HG03469 (cell line): ENCODE measurements around the gene DOHH.
"Not testable (repeated sequence)": the region's sequence is repeated elsewhere in the genome, so short reads cannot be mapped to it uniquely, and the experiment has no call there.

Experiments
- ATAC-seq: cut with Tn5 transposase; IDR thresholded peaks from one replicate; pipeline ENCODE4 v1.9.1; 2021; ENCODE audit warnings: mild to moderate bottlenecking, moderate library complexity, moderate number of reproducible peaks; ENCODE audit not compliant: unreplicated experiment

DOHH gene

GRCh38 chr19:3534375-3535234 is 34.1 kb upstream of the DOHH start:
- ATAC-seq: no peak

- ATAC-seq: no peak
Measured at GRCh38 chr19:3533563-3534216, 33.2 kb upstream of the DOHH start.

- no peak for ATAC-seq
Measured at GRCh38 chr19:3533033-3533432, 32.6 kb upstream of the DOHH start.

- ATAC-seq: no peak
Measured at GRCh38 chr19:3532154-3532786, 31.8 kb upstream of the DOHH start.

- ATAC-seq: no peak
Measured at GRCh38 chr19:3531716-3532115, 31.2 kb upstream of the DOHH start.

- ATAC-seq: no peak
Measured at GRCh38 chr19:3530389-3530788, 29.9 kb upstream of the DOHH start.

GRCh38 chr19:3529299-3529698 is 28.8 kb upstream of the DOHH start:
- not testable (repeated sequence) for ATAC-seq

- ATAC-seq: no peak
Measured at GRCh38 chr19:3528539-3529211, 28.2 kb upstream of the DOHH start.

- ATAC-seq: no peak
Measured at GRCh38 chr19:3528080-3528479, 27.6 kb upstream of the DOHH start.

- ATAC-seq: no peak
Measured at GRCh38 chr19:3527238-3527910, 26.9 kb upstream of the DOHH start.

GRCh38 chr19:3526507-3527237 is 26.2 kb upstream of the DOHH start:
- ATAC-seq: no peak

GRCh38 chr19:3524904-3525451 is 24.5 kb upstream of the DOHH start:
- no peak for ATAC-seq

GRCh38 chr19:3524078-3524842 is 23.8 kb upstream of the DOHH start:
- no peak for ATAC-seq

GRCh38 chr19:3523361-3524077 is 23.0 kb upstream of the DOHH start:
- ATAC-seq: no peak

- no peak for ATAC-seq
Measured at GRCh38 chr19:3522421-3523360, 22.2 kb upstream of the DOHH start.

- ATAC-seq: no peak
Measured at GRCh38 chr19:3521104-3521445, 20.6 kb upstream of the DOHH start.
